Activated T-cell treated with anti-CD3 and anti-CD28 coated beads, Interleukin-2, amount 50 U/mL, for 48 hours (primary cell): ENCODE data around the gene RFC5.
A peak's percentile ranks its signal among the peaks of the same experiment; 100 is the strongest.

Source experiments
- DNase-seq, 2 experiments: peaks; one replicate each; pipeline ENCODE4 v3.0.0-alpha.2; 2020

The RFC5 gene, protein sequence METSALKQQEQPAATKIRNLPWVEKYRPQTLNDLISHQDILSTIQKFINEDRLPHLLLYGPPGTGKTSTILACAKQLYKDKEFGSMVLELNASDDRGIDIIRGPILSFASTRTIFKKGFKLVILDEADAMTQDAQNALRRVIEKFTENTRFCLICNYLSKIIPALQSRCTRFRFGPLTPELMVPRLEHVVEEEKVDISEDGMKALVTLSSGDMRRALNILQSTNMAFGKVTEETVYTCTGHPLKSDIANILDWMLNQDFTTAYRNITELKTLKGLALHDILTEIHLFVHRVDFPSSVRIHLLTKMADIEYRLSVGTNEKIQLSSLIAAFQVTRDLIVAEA

GRCh38 chr12:118016424-118017264 lies at the start of gene RFC5:
RFC5 (plus strand) TSS chr12:118016703; CDS start chr12:118016828, 125 bp downstream.
- DNase-seq: peak; percentile 98 to 99

DNA sequence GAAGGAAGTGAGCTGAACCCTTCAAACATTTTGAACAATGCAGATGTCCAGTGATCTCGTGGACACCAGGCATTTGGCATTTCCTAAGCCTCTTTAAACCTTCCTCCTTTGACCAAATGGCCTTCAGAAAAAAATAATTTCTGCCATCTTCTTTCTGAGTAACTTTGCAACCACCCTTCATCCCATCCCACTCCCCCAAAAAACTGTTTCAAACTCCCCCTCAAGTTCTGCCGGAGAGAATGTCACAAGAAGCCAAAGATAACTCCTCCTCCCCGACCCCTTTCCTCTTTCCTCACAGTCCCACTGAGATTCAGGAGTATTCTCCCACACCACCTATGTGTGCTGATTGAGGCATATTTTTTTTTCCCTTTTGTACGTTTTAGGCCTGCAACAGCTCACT lies 49.5 kb upstream of the RFC5 start:
- no peak for DNase-seq

GRCh38 chr12:117967512-117967911 lies 49.0 kb upstream of the RFC5 start:
- no peak for DNase-seq

GRCh38 chr12:117968151-117968789 lies 48.2 kb upstream of the RFC5 start:
- DNase-seq: no peak

GRCh38 chr12:117968826-117969659 lies 47.5 kb upstream of the RFC5 start, which contains the start of gene KSR2:
KSR2 (minus strand) TSS chr12:117968990; CDS start chr12:117968255, 735 bp downstream.
- DNase-seq: peak; percentile 69 to 76

GRCh38 chr12:117970334-117970733 lies 46.2 kb upstream of the RFC5 start:
- no peak for DNase-seq

DNA sequence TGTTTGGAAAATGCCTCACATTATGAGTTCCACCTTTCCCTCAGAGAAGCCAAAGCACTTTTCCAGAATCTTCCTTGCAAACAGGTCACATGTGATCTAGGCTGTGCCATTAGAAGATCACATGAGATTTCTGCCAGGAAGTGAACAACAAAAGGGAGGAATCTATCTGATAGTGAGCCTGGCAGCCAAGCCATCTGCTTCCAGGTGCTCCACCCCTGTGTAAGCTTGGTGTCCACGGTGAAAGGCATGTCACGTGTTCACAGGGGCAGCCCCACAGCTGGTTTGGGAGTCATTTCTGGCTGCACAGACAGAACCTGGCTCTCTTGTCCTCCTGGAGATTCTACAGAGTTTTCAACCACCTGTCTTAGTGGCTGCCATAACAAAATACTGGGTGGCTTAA lies 44.2 kb upstream of the RFC5 start:
- DNase-seq: no peak

DNA sequence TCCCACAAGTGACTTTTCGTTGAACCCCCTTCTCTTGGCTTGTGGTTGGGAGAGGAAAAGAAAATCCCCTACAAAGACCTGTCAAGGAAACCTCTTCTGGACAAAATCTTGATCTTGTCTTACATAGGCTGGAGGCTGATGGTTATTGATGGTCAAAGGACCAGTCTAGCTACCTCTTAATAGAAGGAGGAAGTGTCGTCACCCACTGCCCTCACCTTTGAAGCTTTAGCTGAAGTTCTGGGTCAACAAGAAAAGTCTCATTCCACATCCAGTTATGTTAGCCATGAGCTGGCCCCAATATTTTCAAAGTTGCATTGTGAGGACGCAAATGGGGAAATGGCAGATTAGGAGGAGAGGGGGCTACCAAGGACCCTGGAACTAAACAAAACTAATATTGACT lies 41.5 kb upstream of the RFC5 start:
- DNase-seq: no peak

DNA sequence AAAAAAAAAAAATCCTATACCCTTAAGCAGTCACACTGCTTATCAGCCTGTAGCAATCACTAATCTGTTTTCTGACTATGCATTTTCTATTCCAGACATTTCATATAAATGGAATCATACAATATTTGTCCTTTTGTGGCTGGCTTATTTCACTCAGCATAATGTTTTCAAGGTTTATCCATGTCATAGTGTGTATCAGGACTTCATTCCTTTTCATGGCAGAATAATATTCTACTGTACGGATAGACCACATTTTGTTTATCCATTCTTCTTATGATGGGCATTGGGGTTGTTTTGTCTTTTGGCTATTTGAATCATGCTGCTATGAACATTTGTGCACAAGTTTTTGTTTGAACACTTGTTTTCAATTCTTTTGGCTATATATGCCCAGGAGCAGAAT lies 39.1 kb upstream of the RFC5 start:
- DNase-seq: no peak

- DNase-seq: no peak
Observed at GRCh38 chr12:117980616-117981015, 35.9 kb upstream of the RFC5 start.

DNA sequence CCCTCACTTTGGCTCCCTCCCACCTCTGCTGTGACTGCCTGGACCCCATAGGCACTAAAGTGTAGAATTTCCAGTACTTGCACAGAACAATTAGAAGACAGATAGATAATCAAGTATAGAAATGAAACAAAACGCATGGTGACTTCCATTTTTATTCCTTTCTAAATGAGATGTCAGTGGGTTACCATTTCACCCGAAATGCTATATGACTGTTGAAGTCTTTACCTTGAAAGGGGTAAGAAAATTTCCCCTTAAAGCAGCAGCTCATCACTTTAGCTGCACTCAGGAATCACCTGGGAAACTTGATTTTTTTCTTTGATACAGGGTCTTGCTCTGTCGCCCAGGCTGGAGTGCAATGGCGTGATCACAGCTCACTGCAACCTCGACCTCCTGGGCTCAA lies 35.2 kb upstream of the RFC5 start:
- DNase-seq: no peak

- no peak for DNase-seq
Observed at GRCh38 chr12:117985182-117985581, 31.3 kb upstream of the RFC5 start.

DNA sequence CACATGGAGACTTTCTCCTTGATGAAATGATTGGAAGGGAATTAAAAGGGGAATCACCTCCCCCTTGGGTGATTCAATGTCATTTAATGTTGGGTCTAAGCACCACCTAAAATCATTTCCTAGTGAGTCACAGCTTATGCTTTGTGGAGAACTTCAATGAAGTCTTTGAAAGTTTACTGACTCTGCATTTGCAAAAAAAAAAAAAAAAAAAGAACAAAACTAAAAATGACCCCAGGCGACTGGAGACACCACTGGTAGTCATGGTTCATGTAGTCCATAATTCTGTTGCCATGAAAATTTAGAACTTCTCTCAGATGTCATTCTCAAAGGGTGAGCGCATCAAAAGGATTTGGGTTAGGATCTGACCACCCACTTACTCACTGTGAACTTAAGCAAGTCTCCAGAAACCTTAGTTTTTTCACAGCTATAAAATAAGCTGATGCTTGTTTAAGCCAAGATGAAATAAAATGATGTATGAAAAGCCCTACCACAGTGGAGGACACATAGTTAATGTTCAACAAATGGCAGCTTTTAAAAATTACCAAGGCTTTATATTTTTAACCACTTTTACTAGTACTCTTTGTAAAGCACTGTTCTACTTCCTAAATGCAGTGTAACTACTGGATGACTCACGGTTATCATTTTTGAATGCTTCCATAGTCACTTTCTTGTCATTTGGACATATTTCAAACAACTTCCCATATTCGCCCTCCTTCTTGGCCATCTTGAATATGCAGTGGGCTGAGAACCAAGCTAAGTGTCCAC lies 29.6 kb upstream of the RFC5 start:
- DNase-seq: no peak

DNA sequence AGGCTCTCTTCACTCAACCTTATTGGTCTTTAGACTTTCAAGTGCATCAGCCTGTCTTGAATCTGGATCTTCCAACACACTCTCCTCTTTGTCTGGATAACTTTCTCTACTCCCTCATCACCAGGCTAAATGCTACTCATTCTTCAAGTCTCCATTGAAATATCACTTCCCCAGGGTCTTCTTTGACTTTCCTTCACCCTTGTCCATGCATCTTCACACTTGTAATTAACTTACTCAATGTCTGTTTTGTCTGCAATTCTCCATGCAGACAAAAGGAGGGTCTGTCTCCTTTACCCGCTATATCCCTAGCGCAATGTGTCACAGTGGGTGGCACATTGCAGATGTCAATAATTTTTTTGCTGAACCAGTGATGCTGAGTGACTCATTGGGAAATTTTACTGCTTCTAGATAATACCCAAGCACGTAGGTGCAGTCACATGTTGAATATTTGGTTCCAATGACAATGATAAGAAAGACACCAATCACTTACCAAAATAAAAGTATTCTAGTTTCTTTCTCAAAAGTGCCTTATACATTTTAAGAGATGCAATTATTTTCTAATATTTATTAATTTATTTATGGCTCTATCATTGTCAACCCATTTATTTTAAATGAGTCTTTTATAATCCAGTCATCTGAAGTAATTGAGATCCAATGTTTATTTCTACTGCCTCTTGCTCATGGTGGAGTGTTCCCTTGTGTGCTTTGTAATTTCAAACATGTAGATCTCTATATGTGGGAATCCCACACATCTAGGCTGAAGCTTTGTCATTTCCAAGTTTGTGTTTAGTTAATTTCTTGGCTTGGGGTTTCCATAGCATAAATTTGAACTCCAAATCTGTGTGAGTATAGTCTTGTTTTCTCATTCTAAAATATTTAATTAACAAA lies 21.7 kb upstream of the RFC5 start:
- no peak for DNase-seq

DNA sequence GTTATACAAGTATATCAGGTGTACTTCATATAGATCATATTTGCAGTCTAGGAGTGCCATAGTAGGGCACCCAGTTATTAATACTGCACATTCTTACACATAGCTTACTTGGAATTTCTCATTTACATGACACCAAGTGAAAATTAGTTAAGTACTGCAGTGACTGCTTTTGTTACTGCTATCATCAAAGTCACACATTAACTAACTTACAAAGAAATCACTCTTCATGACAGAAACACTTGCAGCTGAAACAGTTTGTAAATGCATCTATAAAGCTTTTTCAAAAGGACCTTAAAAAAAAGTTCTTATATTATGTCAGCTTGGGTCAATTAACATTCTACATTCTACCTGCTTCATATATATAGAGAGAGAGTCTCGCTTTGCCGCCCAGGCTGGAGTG lies 17.8 kb upstream of the RFC5 start:
- no peak for DNase-seq

DNA sequence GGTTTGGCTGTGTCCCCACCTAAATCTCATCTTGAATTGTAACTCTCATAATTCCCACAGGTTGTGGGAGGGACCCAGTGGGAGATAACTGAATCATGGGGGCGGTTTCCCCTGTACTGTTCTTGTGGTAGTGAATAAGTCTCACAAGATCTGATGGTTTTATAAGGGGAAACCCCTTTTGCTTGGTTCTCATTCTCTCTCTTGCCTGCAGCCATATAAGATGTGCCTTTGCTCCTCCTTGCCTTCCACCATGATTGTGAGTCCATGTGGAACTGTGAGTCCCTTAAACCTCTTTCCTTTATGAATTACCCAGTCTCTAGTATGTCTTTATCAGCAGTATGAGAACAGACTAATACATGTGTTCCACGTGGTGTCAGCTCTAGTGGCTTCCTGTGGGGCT lies 16.7 kb upstream of the RFC5 start:
- peak in 1 of 2 experiments; percentile 20 for DNase-seq

DNA sequence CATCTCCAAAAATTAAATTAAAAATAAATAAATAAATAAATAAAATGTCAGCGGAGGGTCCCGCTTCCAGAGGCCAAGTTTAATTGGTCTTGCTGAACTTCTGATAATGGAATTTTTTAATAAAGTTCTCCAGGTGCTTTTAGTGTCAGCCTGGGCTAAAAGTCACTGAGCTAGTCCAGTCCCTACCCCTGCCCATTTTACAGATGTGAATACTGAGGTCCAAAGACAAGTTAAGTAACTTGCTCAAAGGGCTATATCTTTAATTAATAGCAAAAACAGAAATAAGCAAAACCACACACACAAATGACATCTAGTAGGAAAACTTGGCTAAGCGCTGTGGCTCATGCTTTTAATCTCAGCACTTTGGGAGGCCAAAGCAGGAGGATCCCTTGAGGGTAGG lies 5.6 kb upstream of the RFC5 start:
- no peak for DNase-seq

DNA sequence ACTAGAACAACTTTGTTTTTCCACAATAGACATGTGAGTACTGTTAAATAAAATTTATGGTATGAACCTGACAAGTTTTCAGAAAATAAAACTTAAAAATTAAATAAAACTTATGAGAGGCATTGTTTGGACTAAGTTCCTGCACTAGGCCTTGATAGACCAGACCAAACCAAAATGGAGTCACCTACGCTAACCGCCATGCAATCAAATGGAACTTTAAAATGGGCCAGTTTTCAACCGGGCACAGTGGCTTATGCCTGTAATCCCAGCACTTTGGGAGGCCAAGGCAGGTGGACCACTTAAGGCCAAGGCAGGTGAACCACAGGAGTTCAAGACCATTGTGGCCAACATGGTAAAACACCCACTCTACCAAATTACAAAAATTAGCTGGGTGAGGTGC lies 5.1 kb upstream of the RFC5 start:
- DNase-seq: no peak

DNA sequence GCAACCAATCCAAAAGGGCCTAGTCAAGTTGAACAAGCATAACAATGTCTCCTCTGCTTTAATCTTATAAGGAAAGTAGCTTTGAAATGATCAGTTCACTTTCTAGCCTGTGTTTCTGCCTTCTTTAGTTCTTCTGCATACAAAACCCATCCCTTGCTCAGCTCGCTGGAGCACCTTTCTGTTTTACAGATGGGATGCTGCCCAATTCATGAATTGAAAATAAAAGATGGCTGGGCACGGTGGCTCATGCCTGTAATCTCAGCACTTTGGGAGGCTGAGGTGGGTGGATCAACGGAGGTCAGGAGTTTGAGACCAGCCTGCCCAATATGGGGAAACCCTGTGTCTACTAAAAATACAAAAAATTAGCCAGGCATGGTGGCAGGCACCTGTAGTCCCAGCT lies 4.5 kb upstream of the RFC5 start:
- no peak for DNase-seq

- DNase-seq: no peak
Observed at GRCh38 chr12:118013283-118013682, 3.2 kb upstream of the RFC5 start.

DNA sequence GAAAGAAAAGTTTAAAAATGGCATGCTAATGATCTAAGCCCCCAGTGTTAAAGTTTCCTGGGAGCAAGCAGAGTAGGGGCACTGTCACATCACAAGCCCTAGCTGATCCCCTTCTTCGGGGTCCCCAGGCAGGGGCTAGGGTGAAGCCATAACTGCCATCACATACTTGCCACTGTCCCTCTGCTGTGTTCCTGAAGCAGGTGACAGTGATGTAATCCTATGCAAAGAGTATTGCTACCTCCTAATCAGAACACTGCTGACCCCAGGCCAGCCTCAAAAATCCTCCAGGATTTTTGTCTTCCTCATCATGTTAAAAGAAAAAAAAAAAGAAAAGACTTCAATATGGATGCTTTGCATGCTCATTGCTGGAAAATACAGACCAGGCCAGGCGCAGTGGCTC lies 1.2 kb upstream of the RFC5 start:
- DNase-seq: no peak
